H9 (cell line): Measurements from ENCODE around the gene MALSU1. TPM values are rescaled to one million over a fixed set of nuclear protein-coding genes. Genes with fewer than 3 reads are reported as not detected.

Source experiments
- DNase-seq: peaks from one replicate; pipeline ENCODE4 v3.0.0-alpha.2; 2017
- H2AFZ ChIP-seq: one replicate; pipeline ENCODE4 v1.6.1; 2013; ENCODE audit warnings: mild to moderate bottlenecking, low read length, control low read depth, moderate library complexity
- H2AK5ac ChIP-seq: 2 replicates; pipeline ENCODE4 v1.6.1; 2013; ENCODE audit warnings: low read length, control low read depth, mixed read lengths; ENCODE audit not compliant: insufficient read length
- H2BK120ac ChIP-seq: one replicate; pipeline ENCODE4 v1.6.1; 2013; ENCODE audit warnings: low read depth, mild to moderate bottlenecking, low read length, control low read depth, inconsistent platforms; ENCODE audit not compliant: poor library complexity, severe bottlenecking
- H2BK12ac ChIP-seq: 2 replicates; pipeline ENCODE4 v1.6.1; 2013; ENCODE audit warnings: low read length, control low read depth, mixed read lengths, low read depth; ENCODE audit not compliant: insufficient read length
- H2BK15ac ChIP-seq: 2 replicates; pipeline ENCODE4 v1.6.1; 2013; ENCODE audit warnings: low read depth, low read length, control low read depth
- H2BK20ac ChIP-seq: one replicate; pipeline ENCODE4 v1.6.1; 2013; ENCODE audit warnings: low read depth, mild to moderate bottlenecking, low read length, control low read depth, inconsistent platforms; ENCODE audit not compliant: poor library complexity, severe bottlenecking
- H2BK5ac ChIP-seq: 2 replicates; pipeline ENCODE4 v1.6.1; 2013; ENCODE audit warnings: low read length, control low read depth, mixed read lengths; ENCODE audit not compliant: insufficient read length
- H3K14ac ChIP-seq: 2 replicates; pipeline ENCODE4 v1.6.1; 2013; ENCODE audit warnings: low read length, control low read depth; ENCODE audit not compliant: insufficient read depth
- H3K18ac ChIP-seq: 2 replicates; pipeline ENCODE4 v1.6.1; 2013; ENCODE audit warnings: low read depth, mild to moderate bottlenecking, mixed read lengths, low read length, control low read depth; ENCODE audit not compliant: insufficient read length
- H3K23ac ChIP-seq: 2 replicates; pipeline ENCODE4 v1.6.1; 2013; ENCODE audit warnings: low read length, control low read depth, mixed read lengths, low read depth; ENCODE audit not compliant: insufficient read length
- H3K23me2 ChIP-seq: 2 replicates; pipeline ENCODE4 v1.6.1; 2013; ENCODE audit warnings: low read depth, mild to moderate bottlenecking, mixed read lengths, low read length, control low read depth; ENCODE audit not compliant: insufficient read length, poor library complexity, severe bottlenecking
- H3K27ac ChIP-seq: 2 replicates; pipeline ENCODE4 v1.5.1; 2013; ENCODE audit warnings: low read length, control low read depth, mixed read lengths, low read depth; ENCODE audit not compliant: insufficient read length
- H3K27me3 ChIP-seq: 2 replicates; pipeline ENCODE4 v1.6.1; 2013; ENCODE audit warnings: low read length, control low read depth, inconsistent platforms; ENCODE audit not compliant: insufficient read depth
- H3K4ac ChIP-seq: 2 replicates; pipeline ENCODE4 v1.6.1; 2013; ENCODE audit warnings: low read depth, mild to moderate bottlenecking, control low read depth, inconsistent platforms, low read length, moderate library complexity
- H3K4me1 ChIP-seq: 2 replicates; pipeline ENCODE4 v1.6.1; 2013; ENCODE audit warnings: low read length, control low read depth, inconsistent platforms; ENCODE audit not compliant: insufficient read depth
- H3K4me2 ChIP-seq: 2 replicates; pipeline ENCODE4 v1.6.1; 2013; ENCODE audit warnings: low read length, control low read depth, mixed read lengths; ENCODE audit not compliant: insufficient read length, insufficient read depth
- H3K56ac ChIP-seq: 2 replicates; pipeline ENCODE4 v1.6.1; 2013; ENCODE audit warnings: low read depth, mild to moderate bottlenecking, mixed read lengths, low read length, control low read depth; ENCODE audit not compliant: insufficient read length
- H3K79me1 ChIP-seq: 2 replicates; pipeline ENCODE4 v1.6.1; 2013; ENCODE audit warnings: low read depth, mild to moderate bottlenecking, moderate library complexity, low read length, control low read depth, inconsistent platforms; ENCODE audit not compliant: insufficient read depth, poor library complexity, severe bottlenecking
- H3K79me2 ChIP-seq: 2 replicates; pipeline ENCODE4 v1.6.1; 2013; ENCODE audit warnings: low read length, control low read depth, inconsistent platforms; ENCODE audit not compliant: insufficient read depth
- H3K9ac ChIP-seq: 2 replicates; pipeline ENCODE4 v1.6.1; 2013; ENCODE audit warnings: low read length, control low read depth, mixed read lengths; ENCODE audit not compliant: insufficient read length; ENCODE audit errors: extremely low read depth
- H3K9me3 ChIP-seq: one replicate; pipeline ENCODE4 v1.6.1; 2013; ENCODE audit warnings: low read depth, low read length, inconsistent platforms; ENCODE audit not compliant: control insufficient read depth
- H3T11ph ChIP-seq: one replicate; pipeline ENCODE4 v1.6.1; 2013; ENCODE audit warnings: mild to moderate bottlenecking, low read length, control low read depth, inconsistent platforms
- H4K20me1 ChIP-seq: one replicate; pipeline ENCODE4 v1.6.1; 2013; ENCODE audit not compliant: control insufficient read depth, insufficient read length, insufficient read depth
- H4K5ac ChIP-seq: 2 replicates; pipeline ENCODE4 v1.6.1; 2013; ENCODE audit warnings: low read depth, mild to moderate bottlenecking, mixed read lengths, low read length, control low read depth; ENCODE audit not compliant: insufficient read length
- H4K8ac ChIP-seq: replicated peaks from 2 replicates; pipeline ENCODE4 v1.6.1; 2013; ENCODE audit warnings: low read length, control low read depth, mixed read lengths, low read depth; ENCODE audit not compliant: insufficient read length
- H4K91ac ChIP-seq: 2 replicates; pipeline ENCODE4 v1.6.1; 2013; ENCODE audit warnings: low read depth, mild to moderate bottlenecking, moderate library complexity, mixed read lengths, low read length, control low read depth; ENCODE audit not compliant: insufficient read length
- H3K27ac Mint-ChIP-seq, 3 experiments: 2 replicates in 2 of 3; 3 replicates in 1 of 3; pipeline ENCODE4 v1.8.0; 2020 to 2021; ENCODE audit warnings: mixed read lengths in 3 of 3, mild to moderate bottlenecking in 1 of 3, moderate library complexity in 1 of 3
- H3K27me3 Mint-ChIP-seq: 2 replicates; pipeline ENCODE4 v1.8.0; 2021; ENCODE audit warnings: low read depth, mild to moderate bottlenecking, moderate library complexity, mixed read lengths
- H3K36me3 Mint-ChIP-seq, 3 experiments: 2 replicates in 2 of 3; 3 replicates in 1 of 3; pipeline ENCODE4 v1.8.0; 2020 to 2021; ENCODE audit warnings: low read depth in 3 of 3, mixed read lengths in 3 of 3; ENCODE audit not compliant: insufficient read depth in 1 of 3
- H3K4me1 Mint-ChIP-seq, 2 experiments: 2 replicates each; pipeline ENCODE4 v1.8.0; 2020; ENCODE audit warnings: mixed read lengths in 2 of 2
- H3K4me3 Mint-ChIP-seq, 2 experiments: 2 replicates in 1 of 2; 3 replicates in 1 of 2; pipeline ENCODE4 v1.8.0; 2020 to 2021; ENCODE audit warnings: mild to moderate bottlenecking in 2 of 2, mixed read lengths in 2 of 2, moderate library complexity in 1 of 2
- H3K9me3 Mint-ChIP-seq, 2 experiments: 2 replicates in 1 of 2; 3 replicates in 1 of 2; pipeline ENCODE4 v1.8.0; 2020; ENCODE audit warnings: mild to moderate bottlenecking in 2 of 2, mixed read lengths in 2 of 2, moderate library complexity in 1 of 2
- CTCF ChIP-seq: fragments of 200-600 bp; sonication (generic); conservative IDR thresholded peaks from 3 replicates; pipeline ENCODE4 v1.8.0; 2021; ENCODE audit warnings: antibody characterized with exemption, mild to moderate bottlenecking
- WGBS: extraction: QIAGEN DNeasy Blood & Tissue Kit; methylation state at CpG from one replicate; pipeline ENCODE4 v1.1.7; 2013; ENCODE audit warnings: missing lambda C conversion rate, low lambda C conversion rate, mixed read lengths; ENCODE audit not compliant: insufficient read length; ENCODE audit errors: extremely low coverage; 5-methylcytosine and 5-hydroxymethylcytosine counted together
- total RNA-seq: library from RNA; stranded (reverse); gene quantifications from 2 replicates; pipeline ENCODE4 v1.2.1, GENCODE V29; 2021

The MALSU1 gene
- total RNA-seq, 1 experiment from 2014 or later, result 83.4 TPM

DNA sequence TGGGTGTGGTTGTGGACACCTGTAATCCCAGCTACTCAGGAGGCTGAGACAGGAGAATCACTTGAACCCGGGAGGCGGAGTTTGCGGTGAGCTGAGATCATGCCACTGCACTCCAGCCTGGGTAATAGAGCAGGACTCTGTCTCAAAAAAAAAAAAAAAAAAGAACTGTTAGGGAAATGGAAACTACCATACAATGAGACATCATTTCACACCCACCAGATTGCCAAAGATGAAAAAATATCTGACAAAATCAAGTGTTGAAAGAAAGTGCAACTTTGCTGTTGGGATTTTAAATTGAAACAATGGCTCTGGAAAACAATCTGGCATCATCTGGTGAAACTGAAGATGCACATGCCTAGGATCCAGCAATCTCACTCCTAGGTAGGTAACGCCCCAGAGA lies 16.1 kb upstream of the MALSU1 start:
- H3K23ac ChIP-seq, result no peak overlapping the region
- WGBS, result no CpG with 5 or more reads among the region's 4 CpGs
- H2BK20ac ChIP-seq, result no peak overlapping the region
- no peak overlapping the region for H2BK12ac ChIP-seq
- Mint-ChIP-seq H3K9me3 (no peaks in the 10 kb centered on the region; a peak in 1 of 5 replicates), H3K4me3 (no peak overlapping the region), H3K36me3 (no peaks in the 10 kb centered on the region), H3K4me1 (peaks cover 8 to 14% of the 10 kb centered on the region in 2 experiments), H3K27me3 (no peaks in the 10 kb centered on the region), H3K27ac (no peak overlapping the region)
- DNase-seq, result no peak
- no peak overlapping the region for H4K5ac ChIP-seq
- no peak overlapping the region for H3K4me2 ChIP-seq
- H3K14ac ChIP-seq, result no peak overlapping the region
- H3T11ph ChIP-seq, result no peak overlapping the region
- H3K4ac ChIP-seq, result no peak overlapping the region
- no peak overlapping the region for H2AFZ ChIP-seq
- H3K9ac ChIP-seq, result no peak overlapping the region
- H2BK15ac ChIP-seq, result no peak overlapping the region
- H3K27ac ChIP-seq, result no peak overlapping the region
- no peak overlapping the region for H4K91ac ChIP-seq
- H2AK5ac ChIP-seq, result no peak overlapping the region
- H3K79me1 ChIP-seq, result no peaks in the 10 kb centered on the region
- no peak overlapping the region for H4K8ac ChIP-seq
- H3K9me3 ChIP-seq, result no peaks in the 10 kb centered on the region
- H3K56ac ChIP-seq, result no peak overlapping the region
- no peaks in the 10 kb centered on the region for H3K23me2 ChIP-seq
- no peaks in the 10 kb centered on the region for H3K4me1 ChIP-seq
- no peaks in the 10 kb centered on the region for H3K27me3 ChIP-seq
- no peak for TF ChIP-seq CTCF
- no peaks in the 10 kb centered on the region for H4K20me1 ChIP-seq
- no peak overlapping the region for H3K18ac ChIP-seq
- H2BK5ac ChIP-seq, result no peak overlapping the region
- no peak overlapping the region for H2BK120ac ChIP-seq
- H3K79me2 ChIP-seq, result no peaks in the 10 kb centered on the region
